Stimulated activated CD8-positive, alpha-beta memory T cell treated with anti-CD3 and anti-CD28 coated beads, Interleukin-4, amount 100 ng/mL, for 48 hours (primary cell): Measurements from ENCODE around the gene GLB1L2.

Source experiments
- DNase-seq: peaks from one replicate; pipeline ENCODE4 v3.0.0-alpha.2; 2020

GLB1L2 gene

DNA sequence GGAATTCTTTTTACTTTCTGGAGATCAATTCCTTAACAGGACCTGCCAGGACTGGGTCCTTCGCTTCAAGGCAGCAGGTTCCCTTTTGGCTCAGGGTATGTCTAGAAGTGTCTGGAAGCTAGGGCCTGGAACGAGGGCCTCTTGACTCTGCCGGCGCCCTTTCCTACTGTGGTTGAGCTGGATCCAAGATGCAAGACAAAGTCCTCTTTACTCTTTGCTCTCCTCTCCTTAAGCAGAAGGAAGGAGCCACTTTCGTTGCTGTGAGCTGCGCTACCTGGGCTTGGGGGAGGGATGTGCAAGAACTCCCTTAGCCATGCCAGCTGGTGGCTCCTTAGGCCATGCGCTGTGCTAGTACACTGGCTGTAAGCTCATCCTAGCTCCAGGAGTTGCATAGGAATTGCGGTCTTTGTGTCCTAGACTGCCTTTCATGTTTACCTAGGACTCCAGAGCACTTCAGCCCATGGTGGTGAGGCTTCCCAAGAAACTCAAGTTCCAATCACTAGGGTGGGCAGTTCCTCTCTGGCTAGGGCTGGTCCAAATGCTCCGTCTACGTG is 18.1 kb downstream of the GLB1L2 start:
- DNase-seq, result no peak

DNA sequence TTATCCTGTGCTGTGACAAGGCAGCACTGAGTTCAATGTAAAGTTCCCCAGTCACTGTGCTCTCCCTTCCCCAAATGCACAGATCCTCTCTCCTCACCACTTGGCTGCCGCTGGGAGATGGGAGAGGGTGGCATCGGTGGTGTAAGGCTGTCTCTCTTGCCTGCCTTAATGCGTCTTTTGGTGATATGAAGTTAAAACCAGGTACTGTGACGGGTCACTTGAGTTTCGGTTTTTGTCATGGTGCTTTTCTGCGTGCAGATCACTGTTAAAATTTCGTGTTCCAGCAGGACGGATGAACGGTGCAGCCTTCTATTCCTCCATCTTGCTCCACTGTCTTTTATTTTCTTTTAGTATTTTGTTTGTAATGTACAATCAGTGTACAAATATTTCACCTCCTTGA is 18.6 kb downstream of the GLB1L2 start:
- DNase-seq, result no peak

DNA sequence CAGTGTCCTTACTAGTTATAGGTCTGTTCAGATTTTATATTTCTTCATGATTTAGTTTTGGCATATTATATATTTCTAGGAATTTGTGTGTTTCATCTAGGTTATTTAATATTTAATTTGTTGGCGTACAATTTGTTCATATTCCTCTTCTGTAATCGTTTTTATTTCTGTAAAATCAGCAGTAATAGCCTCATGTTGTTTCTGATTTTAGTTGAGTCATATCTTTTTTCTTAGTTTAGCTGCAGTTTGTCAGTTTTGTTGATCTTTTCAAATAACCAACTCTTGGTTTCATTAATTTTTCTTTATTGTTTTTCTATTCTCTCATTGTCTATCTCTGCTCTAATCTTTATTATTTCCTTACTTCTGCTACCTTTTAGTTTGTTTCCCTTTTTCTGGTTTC is 20.3 kb downstream of the GLB1L2 start:
- DNase-seq, result no peak

DNA sequence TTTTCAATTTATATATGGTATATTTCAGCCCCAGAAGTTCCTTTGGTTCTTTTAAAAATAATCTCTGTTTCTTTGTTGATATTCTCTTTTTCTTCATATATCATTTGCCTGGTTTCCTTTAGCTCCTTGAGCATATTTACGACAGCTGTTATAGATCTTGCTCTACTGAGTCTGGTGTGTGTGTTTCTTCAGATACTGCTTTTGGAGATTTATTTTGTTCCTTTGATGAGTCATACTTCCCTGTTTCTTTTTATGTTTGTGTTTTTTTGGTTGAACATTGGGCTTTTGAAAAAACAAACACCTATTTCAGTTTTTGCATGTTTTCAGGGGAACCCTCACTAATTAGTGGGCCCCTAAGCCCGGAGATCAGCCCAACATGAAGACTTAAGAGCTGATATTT is 23.3 kb downstream of the GLB1L2 start:
- DNase-seq, result no peak

DNA sequence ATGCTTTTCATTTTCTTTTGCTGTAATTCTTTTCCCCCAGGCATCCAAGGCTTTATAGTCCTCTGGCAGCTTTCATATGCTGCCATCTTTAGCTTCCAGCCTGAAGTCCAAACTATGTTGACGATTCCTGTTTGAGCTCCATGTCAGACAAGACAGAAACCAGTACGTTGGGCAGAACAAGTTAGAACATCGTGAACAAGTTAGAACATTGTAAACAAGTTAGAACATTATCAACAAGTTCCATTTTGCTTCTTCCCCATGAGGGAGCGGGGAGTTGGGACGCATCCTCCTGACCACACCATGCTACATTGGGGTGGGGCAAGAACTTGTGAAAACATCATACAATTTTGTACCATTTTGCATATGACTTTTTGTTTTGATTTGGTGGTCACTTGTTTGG is 23.9 kb downstream of the GLB1L2 start:
- no peak for DNase-seq

DNA sequence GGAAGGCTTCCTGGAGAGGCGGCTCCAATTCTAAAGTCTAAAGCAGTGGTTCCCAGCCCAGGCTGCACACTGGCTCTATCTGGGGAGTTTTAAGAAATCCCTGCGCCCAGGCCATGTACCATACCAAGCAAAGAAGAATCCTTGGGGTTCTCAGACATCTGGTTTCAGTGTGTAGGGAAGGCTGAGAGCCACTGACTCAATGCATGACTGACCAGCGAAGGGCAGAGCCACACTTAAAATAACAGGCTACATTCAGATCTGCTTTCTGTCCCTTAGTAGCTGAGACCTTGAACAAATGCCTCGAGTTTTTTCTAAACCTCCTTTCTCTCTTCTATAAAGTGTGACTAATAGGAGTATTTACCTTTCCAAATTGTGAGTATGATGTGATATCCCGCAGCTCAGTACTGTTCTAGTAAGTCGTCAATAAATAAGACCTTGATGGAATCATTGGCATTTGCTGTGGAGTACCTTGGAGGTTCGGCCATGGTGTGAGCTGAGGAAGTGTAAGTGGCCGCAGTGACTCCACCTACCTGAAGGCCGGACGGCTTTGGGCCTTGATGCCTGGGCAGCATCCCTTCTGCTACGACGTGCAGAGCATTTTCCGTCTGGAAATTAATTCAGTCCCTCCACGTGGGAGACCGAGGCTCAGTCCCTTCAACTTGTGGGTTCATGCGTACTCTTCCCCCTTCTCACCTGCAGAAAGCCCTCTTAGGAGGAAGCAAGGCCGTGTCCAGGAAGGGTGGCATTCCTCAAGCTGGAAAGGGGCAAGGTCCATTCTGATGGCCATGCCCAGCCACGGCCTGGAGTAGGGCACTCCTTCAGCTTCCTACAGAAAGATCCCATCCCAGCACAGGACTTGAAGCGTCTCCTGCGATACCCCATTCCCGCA is 25.1 kb downstream of the GLB1L2 start:
- no peak for DNase-seq

DNA sequence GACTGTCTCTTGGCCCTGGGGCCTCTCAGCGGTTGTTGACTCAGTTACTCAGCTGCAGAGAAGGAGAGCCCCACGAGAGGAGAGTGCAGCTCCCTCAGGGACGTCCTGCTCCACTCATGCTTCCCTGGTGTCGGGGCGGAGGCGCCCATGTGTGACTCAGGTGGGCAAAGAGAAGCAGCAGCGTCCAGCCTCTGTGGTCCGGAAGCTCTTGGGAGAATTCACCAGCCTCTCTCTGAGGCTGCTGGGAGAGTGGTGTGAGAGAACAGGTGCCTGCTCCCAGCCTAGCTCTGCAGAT is 25.7 kb downstream of the GLB1L2 start:
- no peak for DNase-seq

DNA sequence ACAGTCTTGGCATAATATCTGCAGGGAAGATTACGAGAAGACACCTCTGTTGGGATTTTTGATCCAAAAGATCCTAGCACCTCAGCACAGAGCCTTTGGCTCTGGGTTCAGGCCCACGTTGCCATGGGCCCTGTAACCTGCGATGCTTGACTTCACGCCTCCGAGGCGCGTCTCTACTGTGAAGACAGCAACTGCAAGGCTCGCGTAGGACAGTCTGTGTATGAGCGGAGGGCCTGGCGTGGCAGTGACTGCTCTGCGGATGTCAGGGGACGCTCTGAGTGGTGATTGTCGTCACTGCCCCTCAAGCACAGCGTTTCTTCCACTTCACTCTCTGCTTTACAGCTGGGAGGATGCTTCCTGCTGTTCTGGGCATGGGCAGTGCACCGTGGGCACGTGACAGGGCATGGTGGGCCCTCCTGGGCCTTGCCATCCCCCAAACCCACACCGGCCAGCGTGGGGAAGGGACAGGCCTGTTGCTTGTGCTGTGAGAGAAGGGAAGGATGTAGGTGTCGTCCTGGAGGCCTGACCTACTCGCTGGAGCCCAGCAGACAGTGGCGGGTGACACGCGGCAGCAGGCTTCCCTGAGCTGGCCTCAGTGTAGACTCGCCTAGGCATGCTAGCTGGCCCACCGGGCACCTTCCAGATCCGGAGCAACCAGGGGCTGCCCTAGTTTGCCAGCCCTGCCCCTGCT is 26.5 kb downstream of the GLB1L2 start:
- DNase-seq, result no peak

DNA sequence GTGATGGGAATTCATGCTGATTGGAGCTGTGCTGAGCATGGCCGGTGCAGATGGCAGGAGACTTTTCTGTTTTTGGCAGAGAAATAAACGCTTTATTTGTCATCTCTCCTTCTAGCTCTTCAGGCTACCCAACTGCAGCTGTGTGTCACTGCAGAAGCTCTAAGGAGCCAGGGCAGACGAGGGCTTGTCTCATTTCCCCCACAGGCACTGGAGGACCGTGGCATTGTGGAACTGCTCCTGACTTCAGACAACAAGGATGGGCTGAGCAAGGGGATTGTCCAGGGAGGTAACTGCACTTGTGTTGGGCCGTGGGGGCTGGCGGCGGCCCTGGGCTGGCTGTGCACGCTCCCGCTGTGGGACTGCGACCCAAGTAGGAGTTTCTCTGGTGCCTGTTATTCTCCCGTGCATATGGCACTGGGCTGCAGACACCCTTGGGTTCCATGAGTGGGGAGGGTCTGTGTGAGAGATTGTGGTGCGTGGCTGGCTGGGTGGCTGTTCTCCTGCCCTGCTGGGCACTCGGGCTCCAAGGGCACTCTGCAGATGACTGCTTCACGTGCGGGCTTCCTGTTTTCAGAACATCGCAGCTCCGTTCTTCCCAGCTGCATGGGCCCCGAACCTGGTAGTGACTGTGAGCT is 27.2 kb downstream of the GLB1L2 start:
- no peak for DNase-seq

DNA sequence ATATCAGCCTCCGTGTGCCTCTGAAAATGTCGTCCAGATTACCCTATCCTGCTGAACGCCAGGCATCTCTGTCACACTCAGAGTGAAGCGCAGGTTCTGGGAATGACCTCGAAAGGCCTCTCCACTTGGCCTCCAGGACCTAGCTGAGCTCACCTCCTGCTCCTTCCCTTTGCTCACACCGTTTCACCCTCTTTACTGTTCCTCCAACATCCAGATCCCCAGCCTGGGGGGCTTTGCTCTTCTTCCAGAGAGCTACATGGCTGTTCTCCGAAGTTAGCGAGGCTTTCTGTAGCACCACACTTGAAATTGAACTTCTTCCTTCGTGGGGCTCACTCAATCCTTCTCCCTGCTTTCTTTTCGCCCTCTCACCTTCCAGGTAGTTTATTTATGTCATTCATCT is 27.9 kb downstream of the GLB1L2 start:
- no peak for DNase-seq

DNA sequence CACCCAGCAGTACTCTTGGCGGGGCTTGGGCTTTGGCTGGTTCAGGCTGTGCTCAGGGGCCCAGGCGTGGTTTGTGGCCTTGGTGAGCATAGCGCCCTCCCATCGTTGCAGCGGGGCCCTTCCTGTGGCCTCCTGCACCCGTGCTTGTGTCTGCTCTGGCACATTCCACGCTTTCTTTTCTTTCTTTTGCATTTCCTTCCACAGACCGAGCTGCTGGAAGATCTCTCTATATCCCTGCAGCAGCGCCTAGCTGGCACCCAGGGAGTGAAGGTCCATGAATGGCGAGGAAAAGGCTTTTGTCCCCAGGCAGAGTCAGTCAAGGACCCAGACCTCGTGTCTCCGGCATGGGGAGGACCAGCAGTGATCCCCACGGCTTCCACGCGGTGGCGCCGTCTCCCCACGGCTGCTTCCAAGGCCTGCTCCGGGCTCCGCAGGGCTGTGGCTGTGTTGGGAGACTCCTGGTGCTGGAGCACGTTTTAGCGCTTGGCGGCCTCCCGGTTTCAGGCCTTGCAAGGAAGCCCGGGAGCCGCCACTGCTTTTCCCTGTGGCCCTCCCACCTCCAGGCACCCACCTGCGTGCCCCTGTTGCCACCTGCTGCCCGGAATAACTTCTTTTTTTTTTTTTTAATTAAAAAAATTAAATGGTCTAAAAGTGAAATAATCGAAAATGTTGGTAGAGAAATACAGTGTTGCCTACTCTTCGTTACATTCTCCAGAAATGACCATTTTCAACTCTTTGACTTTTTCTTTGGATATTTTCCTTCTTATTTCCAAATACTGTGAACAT is 28.5 kb downstream of the GLB1L2 start:
- peak; percentile 90 for DNase-seq

DNA sequence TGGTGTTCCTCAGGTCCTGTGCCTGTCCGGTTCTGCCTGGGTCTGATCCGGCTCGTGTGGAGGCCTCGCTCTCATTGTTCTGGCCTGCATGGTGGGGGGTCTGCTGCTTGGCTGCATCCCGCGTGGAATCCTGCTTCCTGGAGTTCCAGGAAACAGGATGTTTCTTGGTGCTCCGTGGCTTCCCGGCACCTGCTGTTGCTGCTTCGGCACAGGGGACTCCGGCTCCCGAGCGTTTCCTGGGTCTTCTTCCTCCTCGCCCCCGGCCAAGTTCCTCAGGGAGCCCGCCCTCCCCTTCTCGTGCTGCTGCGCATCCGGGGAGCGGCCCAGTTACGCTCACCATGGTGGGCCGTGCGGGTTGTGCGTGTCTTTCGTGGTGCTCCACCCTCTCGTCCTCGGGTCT is 29.9 kb downstream of the GLB1L2 start:
- DNase-seq, result no peak

DNA sequence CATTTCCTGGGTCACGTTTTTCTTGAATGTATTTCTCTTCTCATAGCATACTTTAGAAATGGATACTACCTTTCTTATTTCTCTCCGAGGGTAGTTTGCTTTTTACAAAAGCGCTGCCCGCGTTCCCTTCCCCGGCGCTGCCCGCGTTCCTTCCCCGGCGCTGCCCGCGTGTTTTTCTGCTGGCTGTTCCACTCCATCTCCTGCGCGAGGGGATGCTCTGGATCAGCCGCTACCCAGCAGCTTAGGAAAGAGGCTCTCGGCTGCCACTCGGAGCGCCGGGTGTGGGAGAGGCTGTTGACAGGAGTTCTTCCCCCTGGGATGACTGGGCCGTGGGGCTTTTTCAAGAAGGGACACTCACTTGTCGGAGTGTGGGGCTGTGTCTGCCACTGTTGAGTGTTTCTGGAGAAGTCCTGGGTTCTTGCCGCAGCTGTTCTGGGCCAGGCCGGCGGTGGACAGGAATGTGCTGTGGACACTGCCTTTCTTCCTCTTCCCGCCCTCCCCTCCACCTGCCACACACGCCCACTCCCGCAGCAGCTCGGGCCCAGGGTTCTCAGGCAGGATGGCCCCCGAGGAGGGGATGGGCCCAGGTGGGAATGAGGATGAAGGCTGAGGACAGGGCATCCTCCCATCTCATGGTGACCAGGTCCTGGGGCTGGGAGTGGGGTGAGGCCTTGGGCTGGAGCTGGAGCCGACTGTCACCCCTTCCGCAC is 30.6 kb downstream of the GLB1L2 start:
- DNase-seq, result no peak

DNA sequence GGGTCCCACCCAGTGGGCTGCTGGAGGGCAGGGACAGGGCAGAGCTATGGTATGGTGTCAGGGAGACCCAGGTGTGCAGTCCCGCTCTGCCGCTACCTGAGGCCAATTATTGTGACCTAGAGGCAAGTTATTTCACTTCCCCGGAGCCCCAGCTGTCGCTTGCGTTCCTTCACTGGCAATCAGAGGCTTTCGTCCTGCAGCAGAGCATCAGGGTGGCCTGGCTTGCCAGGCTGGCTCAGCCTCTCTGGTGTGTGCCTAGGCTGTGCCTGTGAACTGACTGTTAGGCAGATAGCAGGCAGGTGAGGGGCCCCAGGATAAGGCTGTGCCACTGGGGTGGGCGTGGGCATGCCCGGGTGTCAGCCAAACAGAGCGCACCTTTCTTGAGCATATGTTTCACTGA is 31.4 kb downstream of the GLB1L2 start:
- no peak for DNase-seq

DNA sequence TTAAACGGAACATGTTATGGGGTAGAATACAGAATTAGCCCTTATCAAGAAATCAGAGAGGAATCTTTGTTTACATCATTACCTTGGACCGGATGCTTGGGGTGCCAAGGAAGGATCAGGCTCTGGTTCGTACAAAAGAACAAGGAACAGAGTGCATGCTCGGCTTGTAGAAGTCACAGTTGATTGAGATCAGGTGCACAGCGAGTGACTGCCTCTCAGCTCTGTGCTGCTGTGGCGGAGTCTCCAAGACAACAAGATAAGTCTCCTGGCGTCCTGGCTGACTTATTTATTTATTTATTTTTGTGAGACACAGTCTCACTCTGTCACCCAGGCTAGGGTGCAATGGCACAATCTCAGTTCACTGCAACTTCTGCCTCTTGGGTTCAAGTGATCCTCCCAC is 31.8 kb downstream of the GLB1L2 start:
- no peak for DNase-seq

DNA sequence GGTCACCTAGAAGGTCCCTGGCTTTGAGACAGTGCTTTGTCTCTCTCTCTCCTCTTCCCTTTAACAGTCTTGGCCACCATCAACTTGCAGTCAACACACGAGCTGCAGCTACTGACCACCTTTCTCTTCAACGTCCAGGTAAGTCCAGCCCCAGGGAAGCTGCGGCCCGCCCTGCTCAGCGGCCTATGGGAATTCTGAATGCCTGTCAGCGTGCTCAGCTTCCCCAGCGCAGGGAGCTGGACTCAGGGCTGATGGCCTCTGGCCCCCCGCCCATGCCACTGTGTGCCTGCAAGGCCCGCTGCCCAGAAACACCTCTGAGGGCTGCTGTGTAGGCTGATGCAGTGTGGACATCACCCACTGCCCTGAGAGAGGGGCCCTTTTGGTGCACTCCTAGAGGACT is 32.5 kb downstream of the GLB1L2 start:
- DNase-seq, result no peak

DNA sequence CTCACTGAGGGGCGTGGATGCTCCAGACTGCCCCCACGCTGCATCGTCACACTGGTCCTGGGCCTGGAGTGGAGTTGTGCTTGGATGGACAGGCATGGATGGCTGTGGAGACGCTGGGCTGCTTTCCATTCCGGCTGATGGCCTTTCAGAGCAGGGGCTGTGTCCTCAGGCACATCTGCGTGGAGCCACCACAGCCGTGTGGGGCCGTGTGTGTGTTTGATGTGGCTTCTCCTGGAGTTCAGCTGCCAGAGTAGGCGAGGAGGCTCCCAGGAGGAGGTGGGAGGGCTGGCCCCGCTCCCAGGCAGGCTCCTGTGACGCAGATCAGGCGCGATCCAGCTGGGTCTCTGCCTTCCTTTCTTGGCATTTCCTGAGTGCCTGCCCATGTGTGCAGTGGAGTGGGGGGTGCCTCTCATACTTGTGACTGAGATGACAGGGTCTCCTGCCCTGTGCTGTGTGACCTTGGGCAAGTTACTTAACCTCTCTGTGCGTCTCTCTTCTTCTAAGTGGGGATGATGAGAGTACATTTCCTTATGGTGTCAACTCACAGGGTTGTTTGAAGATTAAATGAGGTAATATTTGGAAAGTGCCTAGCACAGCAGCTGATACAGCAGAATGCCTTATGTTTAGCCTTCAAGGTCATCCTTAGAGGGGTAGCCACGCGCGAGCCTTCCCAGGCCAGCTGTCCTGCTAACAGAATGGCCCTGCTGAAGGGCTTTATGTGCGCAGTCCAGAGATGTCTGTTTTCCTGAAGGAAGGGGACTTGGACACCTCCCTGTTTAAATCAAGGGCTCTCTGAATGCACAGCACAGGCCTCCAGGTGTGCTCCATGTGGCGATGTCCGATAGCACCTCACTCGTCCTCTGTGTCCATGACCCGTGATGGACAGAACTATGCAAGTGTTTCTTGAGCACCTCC is 33.5 kb downstream of the GLB1L2 start:
- DNase-seq, result no peak

DNA sequence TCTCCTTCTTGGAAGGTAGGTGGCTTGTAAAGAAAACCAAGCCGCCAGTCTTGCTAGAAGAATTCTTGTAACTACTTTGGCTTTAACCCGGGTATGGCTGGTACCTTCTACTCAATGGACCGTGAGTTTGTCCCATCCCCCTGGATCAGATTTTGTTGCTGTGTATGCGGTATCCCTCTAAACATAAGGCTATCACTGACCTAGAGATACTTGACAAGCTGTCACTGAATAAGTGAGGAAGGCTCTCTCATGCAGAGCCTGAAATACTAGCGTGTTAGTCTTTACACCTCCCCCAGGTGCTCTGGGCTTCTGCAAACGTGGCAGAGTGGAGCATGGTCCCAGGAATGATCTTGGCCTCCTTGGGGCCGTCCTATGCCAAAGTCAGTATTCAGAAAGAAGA is 34.5 kb downstream of the GLB1L2 start:
- no peak for DNase-seq

DNA sequence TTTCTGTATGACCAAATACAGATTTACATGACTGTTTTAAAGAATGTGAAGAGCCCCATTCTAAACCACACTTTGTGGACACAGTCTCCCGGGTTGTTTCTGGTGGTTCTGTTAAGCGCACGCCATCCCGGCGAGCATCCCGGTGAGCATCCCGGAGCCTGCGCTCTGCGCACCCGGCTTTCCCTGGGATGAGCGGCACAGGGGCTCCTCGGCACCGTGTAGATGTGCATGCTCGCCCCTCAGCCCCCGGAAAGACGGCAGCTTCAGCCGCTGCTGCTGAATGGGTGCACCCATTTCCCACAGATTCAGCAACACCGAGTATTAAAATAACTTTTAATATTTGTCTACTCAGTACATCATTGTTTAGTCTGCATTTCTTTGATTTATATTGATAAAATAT is 36.0 kb downstream of the GLB1L2 start:
- DNase-seq, result no peak

DNA sequence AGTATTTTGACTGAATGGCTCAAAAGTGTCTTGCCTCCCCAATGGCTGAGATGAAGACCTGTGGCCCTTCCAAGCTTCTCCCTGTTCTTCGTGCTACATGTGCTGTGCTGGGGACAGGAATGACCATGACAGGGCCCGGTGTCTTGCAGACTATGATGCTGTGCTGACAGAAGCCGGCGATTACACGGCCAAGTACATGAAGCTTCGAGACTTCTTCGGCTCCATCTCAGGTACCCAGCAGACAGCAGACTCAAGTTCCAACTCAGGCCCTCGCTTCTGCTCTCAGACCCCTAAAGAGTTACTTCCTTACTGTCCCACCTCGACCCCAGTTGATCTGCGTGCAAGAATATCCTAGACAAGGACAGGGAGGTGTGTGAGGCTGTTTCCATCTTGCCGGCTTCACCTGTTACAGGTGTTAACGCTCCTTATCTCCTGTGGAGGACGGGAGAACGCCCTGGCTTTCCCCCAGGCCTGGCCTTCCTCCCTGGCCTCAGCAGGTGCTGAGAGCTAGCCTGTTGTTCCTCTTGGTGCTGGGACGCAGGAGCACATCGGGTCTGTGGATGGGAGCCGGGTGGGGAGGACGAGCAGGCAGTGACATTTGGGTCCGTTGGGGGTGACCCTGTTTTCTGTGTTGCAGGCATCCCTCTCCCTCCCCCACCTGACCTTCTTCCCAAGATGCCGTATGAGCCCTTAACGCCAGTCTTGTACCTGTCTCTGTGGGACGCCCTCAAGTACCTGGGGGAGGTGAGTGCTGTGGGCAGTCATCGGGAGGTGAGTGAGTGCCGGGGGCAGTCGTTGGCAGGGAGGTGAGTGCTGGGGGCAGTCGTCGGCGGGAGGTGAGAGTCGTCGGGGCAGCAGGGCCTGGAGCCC is 38.1 kb downstream of the GLB1L2 start:
- DNase-seq, result no peak
